Stimulated activated CD8-positive, alpha-beta memory T cell treated with anti-CD3 and anti-CD28 coated beads, Interleukin-15, amount 100 ng/mL, for 1 hour (primary cell): Measurements from ENCODE around the gene ORAI3.

ENCODE experiments used
- DNase-seq: peaks from one replicate; pipeline ENCODE4 v3.0.0-alpha.2; 2020; ENCODE audit warnings: low read depth

ORAI3 gene

DNA sequence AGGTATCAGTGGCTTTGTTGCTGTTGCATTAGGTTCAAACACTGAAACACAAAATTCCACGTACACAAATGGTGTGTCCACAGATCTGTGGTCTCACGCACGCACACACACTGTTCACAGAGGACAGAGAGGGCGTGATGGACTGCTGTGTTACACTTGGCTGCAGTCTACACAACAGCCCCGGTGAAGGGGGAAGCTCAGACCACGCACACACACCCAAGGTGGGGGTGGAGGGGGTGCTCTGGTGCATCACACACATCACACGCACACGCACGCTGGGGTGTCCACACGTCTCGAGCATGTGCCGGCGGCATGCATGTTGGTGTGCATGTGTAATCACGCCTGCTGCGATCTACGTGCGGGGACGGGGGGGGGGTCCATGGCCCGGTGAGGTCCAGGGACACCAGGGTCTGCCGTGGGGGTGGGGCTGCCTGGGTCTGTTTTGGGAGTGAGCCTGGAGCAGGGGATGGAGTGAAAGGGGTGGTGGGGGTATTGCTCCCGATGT lies 43.5 kb downstream of the ORAI3 start:
- DNase-seq = no peak

DNA sequence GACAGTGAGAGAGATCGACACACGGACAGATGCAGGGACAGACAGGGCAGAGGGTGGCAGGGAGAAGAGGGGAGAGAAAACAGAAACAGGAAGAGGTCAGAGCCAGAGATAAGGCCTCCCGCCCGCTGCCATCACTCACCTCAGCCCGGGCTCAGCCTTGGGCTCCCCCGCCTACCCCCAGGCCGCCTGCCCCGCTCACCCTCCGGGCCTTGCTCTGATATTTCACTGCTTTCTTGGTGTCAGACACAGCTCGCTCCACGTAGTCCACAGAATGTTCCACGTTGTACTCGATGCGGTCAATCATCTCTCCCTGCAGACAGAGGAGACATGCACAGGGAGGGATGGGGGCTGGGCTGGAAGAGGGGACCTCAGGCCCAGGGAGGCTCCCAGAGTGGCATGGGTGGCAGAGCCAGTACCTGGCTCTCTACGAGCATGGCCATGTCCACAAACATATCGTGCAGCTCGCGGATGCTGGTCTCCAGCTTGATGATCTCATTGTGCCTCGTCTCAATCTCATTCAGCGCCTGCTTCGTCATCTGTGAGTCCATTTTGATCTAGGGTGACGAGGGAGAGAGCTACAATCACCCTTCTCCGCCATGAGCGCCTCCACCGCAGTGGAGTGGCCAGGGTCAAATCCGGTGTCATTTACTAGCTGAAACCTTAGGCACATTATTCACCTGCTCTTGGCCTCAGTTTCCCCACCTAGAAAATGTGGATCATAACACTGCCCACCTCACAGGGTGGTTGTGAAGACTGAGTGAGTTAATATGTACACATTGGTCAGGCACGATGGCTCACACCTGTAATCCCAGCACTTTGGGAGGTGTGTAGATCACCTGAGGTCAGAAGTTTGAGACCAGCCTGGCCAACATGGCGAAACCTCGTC lies 44.3 kb downstream of the ORAI3 start:
- no peak for DNase-seq

DNA sequence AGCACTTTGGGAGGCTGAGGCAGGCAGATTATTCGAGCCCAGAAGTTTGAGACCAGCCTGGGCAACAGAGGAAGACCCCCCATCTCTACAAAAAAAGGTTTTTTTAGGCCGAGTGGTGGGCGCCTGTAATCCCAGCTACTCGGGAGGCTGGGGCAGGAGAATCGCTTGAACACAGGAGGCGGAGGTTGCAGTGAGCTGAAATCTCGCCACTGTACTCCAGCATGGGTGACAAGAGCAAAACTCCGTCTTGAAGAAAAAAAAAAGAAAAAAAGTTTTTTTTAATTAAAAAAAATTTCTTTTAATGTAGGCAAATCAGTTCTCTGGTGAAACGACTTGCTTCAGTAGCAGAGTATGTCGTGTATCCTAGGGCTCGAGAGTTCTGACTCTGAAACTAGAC lies 47.1 kb downstream of the ORAI3 start:
- no peak for DNase-seq

DNA sequence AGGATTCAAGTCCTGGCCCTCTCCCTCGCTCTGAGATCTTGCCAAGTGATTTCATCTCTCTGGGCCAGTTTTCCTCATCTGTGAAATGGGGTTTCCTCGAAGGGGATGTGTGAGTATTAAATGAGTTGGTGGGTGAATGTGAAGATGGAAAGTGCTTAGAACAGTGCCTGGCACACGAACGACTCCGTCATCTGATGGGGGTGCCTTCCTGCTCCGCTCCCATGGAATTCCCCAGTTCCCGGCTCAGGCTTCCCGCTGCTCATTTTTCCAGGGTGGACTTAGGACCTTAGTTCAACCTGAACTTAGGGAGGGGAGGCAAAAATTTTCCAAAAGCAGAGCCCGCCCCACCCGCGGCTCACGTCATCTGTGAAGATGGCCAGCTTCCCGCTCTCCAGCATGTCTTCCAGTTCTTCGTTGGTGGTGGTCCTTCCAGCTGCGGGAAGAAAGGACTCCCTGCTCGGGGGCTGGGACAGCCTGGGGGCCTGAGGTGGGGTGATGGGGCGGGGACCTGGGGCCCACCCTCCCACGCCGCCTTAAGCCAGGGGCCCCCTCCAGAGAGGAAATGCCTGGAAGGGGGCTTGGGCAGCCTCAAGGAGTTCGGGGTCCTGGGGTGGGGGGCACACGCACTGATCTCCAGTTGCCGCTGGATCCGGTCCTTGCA lies 47.6 kb downstream of the ORAI3 start:
- no peak for DNase-seq

DNA sequence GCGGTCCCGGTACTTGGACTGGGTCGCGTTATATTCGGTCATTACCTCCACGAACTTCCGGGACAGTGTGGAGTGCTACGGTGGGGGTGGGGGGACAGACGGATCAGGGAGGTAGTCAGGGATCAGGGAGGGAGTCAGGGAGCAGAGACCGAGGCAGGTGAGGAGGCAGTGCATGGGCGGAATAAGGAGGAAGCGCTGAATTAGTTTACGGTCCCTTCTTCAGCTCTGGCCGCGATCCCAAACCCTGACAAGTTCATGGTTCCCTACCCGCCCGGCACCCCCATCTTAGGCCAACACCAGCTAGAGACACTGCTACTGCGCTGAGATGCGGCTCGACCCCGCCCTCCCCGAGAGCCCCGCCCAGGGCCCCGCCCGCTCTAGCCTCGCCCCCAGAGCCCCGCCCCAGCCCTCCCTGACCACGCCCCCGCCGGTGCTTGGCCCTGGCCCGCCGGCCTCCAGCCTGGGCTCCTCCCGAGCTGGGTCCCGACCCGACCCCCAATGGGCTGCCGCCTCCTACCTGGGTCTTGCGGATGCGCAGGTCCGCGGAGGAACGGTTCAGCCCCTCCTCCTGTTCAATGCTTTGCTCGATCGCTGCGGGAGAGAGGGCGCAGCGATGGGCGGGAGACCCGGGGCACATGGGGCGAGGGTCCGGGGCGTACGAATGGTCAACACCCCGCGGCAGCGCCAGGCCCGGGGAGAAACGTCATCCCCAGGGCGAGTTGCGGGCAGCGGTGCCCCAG lies 48.3 kb downstream of the ORAI3 start:
- peak; percentile 67 for DNase-seq

DNA sequence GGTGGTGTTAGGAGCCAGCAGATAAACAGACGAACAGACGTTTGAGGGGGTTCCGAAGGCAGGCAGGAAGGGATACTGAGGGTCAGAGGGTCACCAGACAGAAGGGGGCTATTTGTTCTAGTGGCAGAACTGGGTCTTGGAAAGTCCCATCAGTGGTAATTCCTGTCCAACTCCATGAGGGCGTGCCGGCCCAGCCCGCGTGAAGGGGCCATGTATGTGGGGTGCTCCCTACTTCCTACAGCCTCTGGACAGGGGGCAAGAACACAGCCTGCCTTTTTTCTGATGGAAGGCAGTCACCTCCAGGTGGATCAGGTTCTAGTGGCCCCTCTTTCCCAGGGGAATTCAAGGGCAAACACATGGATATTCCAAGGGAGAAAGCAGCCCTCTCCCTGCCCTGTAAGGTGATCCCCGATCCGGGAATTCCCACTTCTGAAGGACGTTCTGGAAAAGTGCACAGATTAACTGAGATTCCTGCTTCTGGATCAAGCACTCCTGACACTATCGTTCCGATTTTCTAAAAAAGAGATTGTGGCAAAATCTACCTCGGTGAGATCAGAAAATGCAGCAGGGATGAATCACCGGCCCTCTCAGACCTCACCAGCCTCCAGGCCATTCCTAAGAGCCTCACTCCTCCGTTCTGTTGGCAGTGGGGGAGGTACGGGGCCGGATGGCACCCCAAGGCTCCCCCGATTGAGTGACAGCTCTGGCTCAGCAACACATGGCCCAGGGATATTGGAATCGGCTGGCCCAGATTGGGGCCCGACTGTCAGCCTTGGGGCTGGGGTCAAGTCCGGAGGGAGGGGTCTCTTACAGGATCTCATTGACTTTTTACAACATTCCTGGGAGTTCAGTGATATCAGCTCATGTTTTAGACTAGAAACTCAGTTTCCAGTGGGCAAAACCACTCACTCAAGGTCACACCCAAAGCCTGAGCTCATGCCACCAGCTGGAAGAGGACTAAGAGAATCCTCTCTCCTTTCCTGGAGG lies 49.1 kb downstream of the ORAI3 start:
- no peak for DNase-seq

DNA sequence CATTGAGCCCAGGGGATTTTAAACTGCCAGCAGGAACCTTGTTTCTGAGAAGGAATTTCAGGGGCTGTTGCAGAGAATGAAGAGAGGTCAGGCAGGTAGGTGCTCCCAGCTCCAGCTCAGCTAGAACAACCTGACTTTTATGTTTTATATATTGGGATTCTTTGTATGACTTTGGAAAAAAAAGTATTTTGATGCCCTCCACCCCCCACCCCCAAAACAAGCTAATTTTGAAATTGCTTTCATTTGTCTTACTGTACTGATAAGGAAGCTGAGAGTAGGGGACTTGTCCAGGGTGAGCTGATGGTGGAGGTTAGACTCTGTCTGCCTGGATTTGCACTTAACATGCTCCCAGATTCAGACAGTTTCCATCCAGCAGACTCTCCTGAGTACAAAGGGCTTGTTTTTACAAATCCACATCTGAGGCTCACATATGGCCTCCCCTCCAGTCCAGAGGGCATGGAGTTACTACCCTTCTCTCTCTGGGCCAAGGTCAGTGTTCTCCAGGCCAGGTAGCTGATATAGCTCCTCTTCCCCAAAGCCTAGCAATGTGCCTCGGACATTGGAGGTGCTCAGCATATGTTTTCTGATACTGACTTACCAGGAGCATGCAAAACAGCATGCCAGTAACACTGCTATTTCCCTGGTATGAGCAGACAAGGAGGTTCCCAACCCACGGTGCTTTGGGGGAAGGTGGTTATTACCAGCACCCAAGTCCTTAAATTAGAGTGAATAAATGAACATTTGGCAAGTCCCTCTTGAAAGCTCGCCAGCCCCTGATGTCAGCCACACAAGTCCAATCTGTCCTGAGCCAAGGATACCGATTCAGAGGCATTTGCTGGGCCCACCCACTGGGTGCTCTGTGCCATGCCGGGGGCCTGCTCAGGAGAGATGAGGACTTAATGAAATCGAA lies 50.2 kb downstream of the ORAI3 start:
- no peak for DNase-seq

DNA sequence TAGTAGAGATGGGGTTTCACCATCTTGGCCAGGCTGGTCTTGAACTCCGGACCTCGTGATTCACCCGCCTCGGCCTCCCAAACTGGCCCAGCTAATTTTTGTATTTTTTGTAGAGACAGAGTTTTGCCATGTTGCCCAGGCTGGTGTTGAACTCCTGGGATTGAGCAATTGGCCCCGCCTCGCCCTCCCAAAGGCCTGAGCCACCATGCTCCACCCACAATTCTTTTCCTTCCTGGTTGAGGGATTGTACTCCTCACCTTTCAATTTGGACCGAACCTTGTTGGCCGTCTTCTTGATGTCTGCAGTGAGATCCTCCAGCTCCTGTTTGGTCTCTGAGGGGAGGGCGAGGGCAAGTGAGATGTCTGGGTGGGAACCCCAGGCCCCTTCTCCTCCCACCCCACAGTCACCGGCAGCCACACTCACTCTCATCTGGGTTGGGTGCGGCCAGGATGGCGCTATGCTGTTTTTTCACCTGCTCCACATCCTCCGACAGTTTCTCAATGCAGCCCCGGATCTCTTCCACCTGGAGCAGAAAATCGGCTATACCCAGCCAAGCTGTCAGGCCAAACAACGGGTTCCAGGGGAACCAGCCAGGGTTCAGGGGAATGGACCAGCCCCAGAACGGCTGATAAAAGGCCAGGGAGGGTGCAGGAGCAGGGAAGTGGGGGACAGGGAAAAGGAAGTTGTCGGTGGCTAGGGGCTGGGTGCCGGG lies 52.0 kb downstream of the ORAI3 start:
- DNase-seq = no peak

DNA sequence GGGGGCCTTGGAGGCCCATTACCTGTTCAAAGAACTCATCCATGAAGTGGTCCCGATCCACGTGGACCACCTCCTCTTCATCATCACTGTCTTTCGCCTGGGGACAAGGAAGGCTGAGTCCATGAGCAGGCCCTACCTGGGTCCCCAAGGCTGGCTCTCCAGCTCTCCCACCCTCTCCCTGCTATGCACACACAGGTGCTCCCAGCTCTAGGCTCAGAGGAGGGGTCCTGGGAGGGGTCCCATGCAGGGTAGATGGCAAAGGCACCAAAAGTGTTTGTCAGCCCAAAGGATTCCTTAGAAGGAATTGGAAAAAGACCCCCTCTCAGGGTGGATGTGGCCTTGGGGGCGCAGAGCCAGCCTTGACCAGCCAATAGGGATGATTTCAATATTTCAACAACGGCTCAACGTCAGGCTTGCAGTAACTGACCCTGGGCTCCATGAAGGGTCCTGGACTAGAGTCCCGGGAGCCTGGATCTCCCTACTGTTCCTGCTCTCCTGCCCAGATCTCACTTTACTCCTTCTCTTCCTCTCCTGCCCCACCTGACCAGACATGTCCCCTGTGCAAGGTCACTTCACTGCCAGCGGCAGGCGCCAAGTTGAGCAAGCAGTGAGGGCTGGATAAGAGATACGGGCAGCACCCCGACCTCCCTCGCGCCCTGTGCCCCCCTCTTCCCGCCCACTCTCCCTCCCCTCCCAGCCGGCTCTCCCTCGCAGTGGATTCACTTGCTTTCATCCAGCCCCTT lies 52.8 kb downstream of the ORAI3 start:
- no peak for DNase-seq

DNA sequence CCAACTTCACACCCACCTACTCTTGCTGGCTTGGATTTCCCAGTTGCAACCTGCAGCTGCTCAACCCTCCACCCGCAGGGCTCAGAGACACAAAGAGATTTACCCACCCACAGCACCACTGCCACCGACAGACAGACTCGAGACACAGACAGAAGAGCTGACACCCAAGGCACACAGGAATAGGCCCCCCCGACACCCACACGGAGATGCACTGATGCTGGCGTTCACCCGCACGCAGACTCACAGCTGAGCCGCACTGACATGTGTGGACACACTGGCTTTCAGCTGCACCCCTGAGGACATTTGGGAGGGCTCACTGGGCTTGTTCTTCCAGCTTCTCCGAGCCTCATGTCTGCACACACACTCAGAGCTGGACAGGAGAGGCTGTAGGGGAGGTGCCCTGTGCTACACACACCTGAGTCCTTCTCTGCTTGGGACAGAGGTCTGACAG lies 53.4 kb downstream of the ORAI3 start:
- DNase-seq = no peak

DNA sequence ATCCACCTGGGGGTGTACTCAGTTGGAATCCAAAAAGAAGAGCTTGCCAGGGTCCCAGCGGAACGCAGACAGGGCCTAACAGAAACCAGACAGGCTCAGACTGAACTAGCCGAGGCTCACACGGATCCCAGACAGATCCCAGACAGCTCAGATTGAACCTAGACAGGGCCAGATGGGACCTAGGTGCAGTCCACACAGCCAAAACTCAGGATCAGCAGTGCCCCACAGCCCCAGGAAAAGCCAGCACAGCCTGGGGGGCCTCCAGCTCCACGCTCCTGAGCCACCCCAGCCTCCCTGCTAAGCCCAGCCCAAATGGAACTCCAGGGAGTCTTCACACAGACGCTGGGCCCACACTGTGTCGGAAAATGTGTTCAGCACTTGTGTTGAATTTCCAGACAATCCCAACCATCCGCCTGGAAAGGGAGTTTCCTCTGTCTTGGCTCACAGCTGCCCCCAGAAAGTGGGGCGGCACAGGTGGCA lies 54.0 kb downstream of the ORAI3 start:
- no peak for DNase-seq

DNA sequence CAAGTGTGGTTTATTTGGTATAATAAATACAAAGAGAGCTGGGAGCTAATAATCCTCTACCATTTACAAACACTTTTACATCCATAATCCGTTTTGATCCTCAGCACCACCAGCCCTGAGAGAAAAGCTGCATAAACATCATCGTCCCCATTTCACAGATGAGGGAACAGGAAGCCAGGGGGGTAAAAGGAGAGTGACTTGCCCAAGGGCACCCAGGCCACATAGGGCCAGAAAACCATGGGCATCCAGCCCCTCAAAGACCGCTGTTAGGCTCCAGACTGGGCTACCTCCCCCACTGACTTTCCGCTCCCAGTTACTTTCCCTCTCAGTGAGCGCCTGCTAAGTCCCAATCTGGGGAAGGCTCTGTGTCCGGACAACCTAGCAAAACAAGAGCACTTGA lies 54.9 kb downstream of the ORAI3 start:
- DNase-seq = no peak
